IPS-15b (cell line): ENCODE data around the gene ASXL2.
A peak's percentile ranks its signal among the peaks of the same experiment; 100 is the strongest.
"Not testable (repeated sequence)": the region's sequence is repeated elsewhere in the genome, so short reads cannot be mapped to it uniquely, and the experiment has no call there.

Experiments used
- H3K27me3 ChIP-seq: one replicate; pipeline ENCODE4 v1.6.1; 2013; ENCODE audit warnings: low read length; ENCODE audit not compliant: control insufficient read depth, insufficient read depth
- H3K36me3 ChIP-seq: one replicate; pipeline ENCODE4 v1.6.1; 2013; ENCODE audit warnings: low read length; ENCODE audit not compliant: control insufficient read depth, insufficient read depth
- H3K4me1 ChIP-seq: one replicate; pipeline ENCODE4 v1.6.1; 2013; ENCODE audit warnings: mild to moderate bottlenecking, low read length; ENCODE audit not compliant: control insufficient read depth, insufficient read depth
- H3K4me3 ChIP-seq: one replicate; pipeline ENCODE4 v1.5.1; 2013; ENCODE audit warnings: low read depth, low read length
- H3K9ac ChIP-seq: one replicate; pipeline ENCODE4 v1.6.1; 2013; ENCODE audit warnings: low read depth, mild to moderate bottlenecking, low read length
- H3K9me3 ChIP-seq: one replicate; pipeline ENCODE4 v1.6.1; 2013; ENCODE audit warnings: mild to moderate bottlenecking, low read length; ENCODE audit not compliant: control insufficient read depth, insufficient read depth

Gene ASXL2

GRCh38 chr2:25828532-25829376 lies 49.5 kb downstream of the ASXL2 start:
- not testable (repeated sequence) for H3K9ac ChIP-seq, H3K4me1 ChIP-seq, H3K9me3 ChIP-seq, H3K27me3 ChIP-seq, H3K4me3 ChIP-seq, H3K36me3 ChIP-seq

DNA sequence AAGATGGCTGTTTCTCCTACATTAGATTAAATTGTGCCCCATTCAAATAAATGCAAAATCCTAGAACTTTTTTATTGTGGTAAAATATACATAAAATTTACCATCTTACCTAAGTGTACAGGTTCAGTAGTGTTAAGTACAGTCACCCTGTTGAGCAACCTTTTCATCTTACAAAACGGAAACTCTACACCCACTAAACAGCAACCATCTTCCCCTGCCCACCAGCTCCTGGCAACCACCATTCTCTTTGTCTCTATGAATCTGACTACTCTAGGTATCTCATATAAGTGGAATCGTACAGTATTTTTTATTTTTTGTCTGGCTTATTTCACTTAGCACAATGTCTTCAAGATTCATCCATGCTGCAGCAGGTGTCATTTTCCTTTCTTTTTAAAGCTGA lies 53.0 kb downstream of the ASXL2 start:
- Histone ChIP-seq H3K36me3 (no peaks in the 10 kb centered on the region), H3K9ac (no peak overlapping the region), H3K4me1 (no peaks in the 10 kb centered on the region), H3K4me3 (no peak overlapping the region), H3K27me3 (no peaks in the 10 kb centered on the region), H3K9me3 (no peaks in the 10 kb centered on the region)

DNA sequence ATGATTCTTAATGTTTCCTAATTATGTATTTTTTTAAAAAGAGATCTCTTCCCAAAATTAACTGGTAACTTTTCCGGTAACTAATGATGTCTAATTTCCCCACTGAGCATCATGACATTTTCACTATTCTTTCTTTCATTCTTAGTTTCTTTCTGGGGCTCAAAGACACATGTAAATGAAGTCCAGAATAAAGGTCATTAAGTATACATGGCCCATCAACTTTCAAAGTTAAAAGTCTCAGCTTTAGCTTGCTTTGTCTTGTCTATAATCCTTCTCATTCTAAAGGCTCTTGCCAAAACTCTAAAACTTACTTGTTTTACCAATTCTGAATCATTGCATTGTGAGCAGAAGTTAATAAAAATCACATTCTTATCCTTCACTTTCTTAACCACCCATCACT lies 53.6 kb downstream of the ASXL2 start:
- Histone ChIP-seq H3K9me3 (no peaks in the 10 kb centered on the region), H3K9ac (no peak overlapping the region), H3K36me3 (no peaks in the 10 kb centered on the region), H3K4me3 (no peak overlapping the region), H3K27me3 (no peaks in the 10 kb centered on the region), H3K4me1 (no peaks in the 10 kb centered on the region)

DNA sequence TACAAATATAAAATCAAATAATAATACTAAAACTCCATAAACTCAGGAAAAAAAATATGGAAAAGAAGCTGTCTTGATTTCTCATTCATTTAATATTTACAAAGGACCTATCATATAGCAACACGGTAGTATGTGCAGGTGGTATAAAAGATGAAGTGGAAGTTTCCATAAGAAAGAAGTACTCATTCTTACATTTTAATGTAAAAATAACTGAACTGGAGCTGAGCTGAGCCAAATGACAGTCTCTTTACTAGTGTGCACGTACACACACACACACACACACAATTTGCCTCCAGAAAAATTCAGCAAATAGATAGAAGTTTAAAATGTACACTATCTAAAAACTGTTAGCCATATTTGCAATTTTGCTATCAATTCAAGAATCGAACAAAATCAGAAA lies 54.1 kb downstream of the ASXL2 start:
- no peaks in the 10 kb centered on the region for H3K4me1 ChIP-seq
- no peaks in the 10 kb centered on the region for H3K9me3 ChIP-seq
- H3K36me3 ChIP-seq, result no peaks in the 10 kb centered on the region
- H3K27me3 ChIP-seq, result no peaks in the 10 kb centered on the region
- no peak overlapping the region for H3K4me3 ChIP-seq
- H3K9ac ChIP-seq, result no peak overlapping the region

- Histone ChIP-seq H3K27me3 (no peaks in the 10 kb centered on the region), H3K9ac (no peak overlapping the region), H3K4me3 (no peak overlapping the region), H3K4me1 (peaks cover 4% of the 10 kb centered on the region), H3K9me3 (no peaks in the 10 kb centered on the region), H3K36me3 (no peaks in the 10 kb centered on the region)
Measured at GRCh38 chr2:25822190-25823117, 55.8 kb downstream of the ASXL2 start.

DNA sequence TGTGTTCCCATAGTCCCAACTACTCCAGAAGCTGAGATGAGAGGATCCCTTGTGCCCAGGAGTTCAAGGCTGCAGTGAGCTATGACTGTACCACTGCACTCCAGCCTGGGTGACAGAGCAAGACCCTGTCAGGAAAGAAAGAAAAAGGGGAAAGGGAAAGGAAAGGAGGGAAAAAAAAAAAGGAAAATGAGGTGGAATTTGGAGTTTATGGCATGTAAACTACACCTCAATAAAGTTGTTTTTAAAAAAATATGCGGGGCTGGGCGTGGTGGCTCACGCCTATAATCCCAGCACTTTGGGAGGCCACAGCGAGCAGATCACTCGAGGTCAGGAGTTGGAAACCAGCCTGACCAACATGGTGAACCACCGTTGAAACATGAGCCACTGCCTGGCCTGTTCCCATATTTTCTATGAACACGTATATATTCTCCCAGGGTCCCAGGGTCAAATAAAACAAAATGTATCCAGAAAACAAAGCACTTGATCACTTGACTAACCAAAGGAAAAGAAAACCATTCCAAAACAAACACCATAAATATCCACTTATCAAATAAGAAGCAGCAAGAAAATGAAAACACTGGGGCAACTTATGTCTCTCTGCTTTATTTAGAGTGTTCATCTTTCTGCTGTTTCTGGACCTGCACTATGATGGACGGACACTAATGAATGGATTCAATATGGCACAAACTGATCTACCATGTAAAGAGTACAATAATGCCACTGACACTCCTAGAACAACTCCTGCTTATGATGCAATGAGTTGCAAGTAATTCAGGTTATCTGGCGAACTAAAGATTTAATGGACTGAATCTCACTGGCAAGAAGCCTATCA lies 56.8 kb downstream of the ASXL2 start:
- Histone ChIP-seq H3K27me3 (no peaks in the 10 kb centered on the region), H3K4me1 (peaks cover 5% of the 10 kb centered on the region), H3K4me3 (no peak overlapping the region), H3K36me3 (no peaks in the 10 kb centered on the region), H3K9ac (no peak overlapping the region), H3K9me3 (no peaks in the 10 kb centered on the region)

- Histone ChIP-seq H3K4me1 (peaks cover 8% of the 10 kb centered on the region), H3K36me3 (no peaks in the 10 kb centered on the region), H3K9ac (no peak overlapping the region), H3K27me3 (no peaks in the 10 kb centered on the region), H3K9me3 (no peaks in the 10 kb centered on the region), H3K4me3 (no peak overlapping the region)
Measured at GRCh38 chr2:25819597-25820039, 58.7 kb downstream of the ASXL2 start.

GRCh38 chr2:25817630-25818029 lies 60.7 kb downstream of the ASXL2 start:
- Histone ChIP-seq H3K27me3 (no peaks in the 10 kb centered on the region), H3K4me3 (no peak overlapping the region)

GRCh38 chr2:25817006-25817405 lies 61.3 kb downstream of the ASXL2 start:
- Histone ChIP-seq H3K4me3 (no peak overlapping the region), H3K27me3 (no peaks in the 10 kb centered on the region), H3K9me3 (no peaks in the 10 kb centered on the region), H3K4me1 (peaks cover 8% of the 10 kb centered on the region), H3K36me3 (no peaks in the 10 kb centered on the region), H3K9ac (no peak overlapping the region)

More at GRCh38 chr2:25817630-25818029, 60.7 kb downstream of the ASXL2 start:
- H3K4me1 ChIP-seq, result peaks cover 8% of the 10 kb centered on the region
- no peaks in the 10 kb centered on the region for H3K9me3 ChIP-seq
- H3K9ac ChIP-seq, result peak overlapping the region; percentile 3
- H3K36me3 ChIP-seq, result no peaks in the 10 kb centered on the region

DNA sequence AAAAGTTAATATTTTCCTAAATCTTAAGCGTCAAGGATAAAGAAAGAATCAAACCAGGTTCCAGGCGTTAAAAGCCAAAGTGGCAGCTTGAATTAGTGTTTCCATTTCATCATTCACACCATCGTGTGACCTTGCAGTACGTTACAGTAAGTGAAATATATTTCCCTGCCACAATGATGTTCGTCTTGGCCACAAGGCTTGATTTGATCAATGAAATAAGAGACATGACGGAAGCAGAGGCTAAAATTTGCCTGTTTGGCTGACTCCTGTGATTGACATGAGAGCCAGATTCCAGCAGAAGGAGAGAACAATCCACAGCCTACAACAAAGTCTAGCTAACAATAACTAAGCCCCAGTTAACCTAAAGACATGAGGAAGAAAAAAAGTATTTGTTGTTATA lies 62.0 kb downstream of the ASXL2 start:
- Histone ChIP-seq H3K36me3 (no peaks in the 10 kb centered on the region), H3K4me3 (no peak overlapping the region), H3K27me3 (no peaks in the 10 kb centered on the region), H3K9ac (no peak overlapping the region), H3K4me1 (peaks cover 8% of the 10 kb centered on the region), H3K9me3 (no peaks in the 10 kb centered on the region)

DNA sequence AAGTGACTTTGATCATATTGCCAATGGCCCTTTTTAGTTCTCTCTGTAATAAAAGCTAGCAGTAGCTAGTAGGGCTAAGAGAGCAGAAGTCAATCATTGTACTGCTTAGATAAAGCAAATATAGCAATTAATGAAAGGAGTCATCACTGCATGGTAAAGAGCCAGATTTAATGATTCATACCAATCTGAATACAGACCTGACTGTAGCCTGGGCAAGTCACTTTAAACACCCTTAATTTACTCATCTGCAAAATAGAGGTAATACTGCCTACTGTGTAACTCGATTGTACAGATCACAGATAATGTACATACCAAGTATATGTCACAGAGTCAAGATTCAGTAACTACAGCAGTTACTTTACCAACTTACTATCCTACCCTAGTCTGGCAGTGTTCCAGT lies 63.6 kb downstream of the ASXL2 start:
- Histone ChIP-seq H3K36me3 (no peaks in the 10 kb centered on the region), H3K9me3 (no peaks in the 10 kb centered on the region), H3K27me3 (no peaks in the 10 kb centered on the region), H3K4me1 (peaks cover 8% of the 10 kb centered on the region), H3K4me3 (no peak overlapping the region), H3K9ac (no peak overlapping the region)
